GM15510 (cell line): Measurements from ENCODE around the gene FKBP9.

Experiments
- POLR2A ChIP-seq: IDR thresholded peaks from 3 replicates; pipeline ENCODE4 v1.6.1; 2011; ENCODE audit warnings: borderline replicate concordance; ENCODE audit not compliant: insufficient read length; ENCODE audit errors: extremely low read depth

FKBP9 gene

GRCh38 chr7:32942415-32943251 is 14.6 kb upstream of the FKBP9 start:
- peak; percentile 46 for TF ChIP-seq POLR2A

- TF ChIP-seq POLR2A, result no peak
These were observed 13.8 kb upstream of the FKBP9 start for GRCh38 chr7:32943252-32944030.

- no peak for TF ChIP-seq POLR2A
These were observed 9.7 kb upstream of the FKBP9 start for GRCh38 chr7:32947420-32947983.

- TF ChIP-seq POLR2A, result no peak
These were observed 9.0 kb upstream of the FKBP9 start for GRCh38 chr7:32948202-32948601.

- TF ChIP-seq POLR2A, result no peak
These were observed 4.4 kb upstream of the FKBP9 start for GRCh38 chr7:32952876-32953275.

- no peak for TF ChIP-seq POLR2A
These were observed 1.1 kb downstream of the FKBP9 start for GRCh38 chr7:32958046-32959025.

- TF ChIP-seq POLR2A, result no peak
These were observed 52.5 kb downstream of the FKBP9 start for GRCh38 chr7:33009734-33010133.

- TF ChIP-seq POLR2A, result no peak
These were observed 55.1 kb downstream of the FKBP9 start for GRCh38 chr7:33012364-33012763.

GRCh38 chr7:33024189-33024757 is 67.0 kb downstream of the FKBP9 start:
- no peak for TF ChIP-seq POLR2A

GRCh38 chr7:33035776-33036175 is 78.5 kb downstream of the FKBP9 start:
- no peak for TF ChIP-seq POLR2A

GRCh38 chr7:33038639-33039038 is 81.4 kb downstream of the FKBP9 start:
- no peak for TF ChIP-seq POLR2A

GRCh38 chr7:33039257-33039902 is 82.1 kb downstream of the FKBP9 start:
- TF ChIP-seq POLR2A, result no peak

- TF ChIP-seq POLR2A, result no peak
These were observed 82.7 kb downstream of the FKBP9 start for GRCh38 chr7:33039903-33040292.

GRCh38 chr7:33040803-33041516 is 83.7 kb downstream of the FKBP9 start:
- TF ChIP-seq POLR2A, result peak; percentile 83
